Stimulated activated naive B cell treated with anti-CD40 and anti-IgM and Interleukin-4, amounts not matched to agents 10 μg/mL and 1 μg/mL and 100 μg/mL, for 72 hours (primary cell): ENCODE data around the gene ZNF804B.

ENCODE experiments used
- ATAC-seq, 2 donors: fragments of 150-1000 bp; cut with Tn5 transposase; replicated peaks; 2 replicates each; pipeline ENCODE4 v1.10.0; 2021; ENCODE audit warnings: moderate library complexity in 1 of 2
- DNase-seq: peaks from one replicate; pipeline ENCODE4 v3.0.0; 2021
- H3K27ac Mint-ChIP-seq: one replicate; pipeline ENCODE4 v1.8.0; 2022; ENCODE audit warnings: mild to moderate bottlenecking, mixed read lengths
- H3K27me3 Mint-ChIP-seq, 2 donors: one replicate each; pipeline ENCODE4 v1.8.0; 2022; ENCODE audit warnings: mixed read lengths in 2 of 2
- H3K36me3 Mint-ChIP-seq, 2 donors: one replicate each; pipeline ENCODE4 v1.8.0; 2022; ENCODE audit warnings: mixed read lengths in 2 of 2, mild to moderate bottlenecking in 1 of 2
- H3K4me1 Mint-ChIP-seq, 2 donors: one replicate each; pipeline ENCODE4 v1.8.0; 2022; ENCODE audit warnings: mixed read lengths in 2 of 2, mild to moderate bottlenecking in 1 of 2
- H3K4me3 Mint-ChIP-seq, 2 donors: one replicate each; pipeline ENCODE4 v1.8.0; 2022; ENCODE audit warnings: mild to moderate bottlenecking in 2 of 2, mixed read lengths in 2 of 2, moderate library complexity in 1 of 2
- H3K9me3 Mint-ChIP-seq, 2 donors: one replicate each; pipeline ENCODE4 v1.8.0; 2022; ENCODE audit warnings: mixed read lengths in 2 of 2, mild to moderate bottlenecking in 1 of 2

Gene ZNF804B

DNA sequence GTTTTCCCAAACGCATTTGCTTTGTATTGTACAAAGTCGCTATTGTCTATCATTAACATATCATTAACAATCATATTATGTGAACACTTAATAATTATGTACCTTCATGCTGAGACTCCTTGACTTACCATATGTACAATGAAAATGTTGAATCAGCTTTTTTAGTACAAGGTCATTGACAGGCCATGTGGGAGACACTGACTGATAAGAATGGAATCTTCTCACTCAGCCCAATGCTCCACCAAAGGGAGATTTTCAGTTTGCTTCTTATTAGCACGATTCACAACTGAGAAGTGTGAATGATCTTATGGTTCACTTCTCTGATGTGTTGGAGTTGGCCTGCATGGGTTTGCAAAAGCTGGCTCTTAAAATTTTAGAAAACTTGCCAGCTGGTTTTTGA lies 289.5 kb downstream of the ZNF804B start:
- Mint-ChIP-seq H3K27me3 (no peaks in the 10 kb centered on the region), H3K4me1 (no peaks in the 10 kb centered on the region), H3K9me3 (peaks cover 0 to 10% of the 10 kb centered on the region in 2 donors), H3K36me3 (no peaks in the 10 kb centered on the region), H3K27ac (no peak overlapping the region), H3K4me3 (no peak overlapping the region)
- no peak for ATAC-seq
- no peak for DNase-seq

DNA sequence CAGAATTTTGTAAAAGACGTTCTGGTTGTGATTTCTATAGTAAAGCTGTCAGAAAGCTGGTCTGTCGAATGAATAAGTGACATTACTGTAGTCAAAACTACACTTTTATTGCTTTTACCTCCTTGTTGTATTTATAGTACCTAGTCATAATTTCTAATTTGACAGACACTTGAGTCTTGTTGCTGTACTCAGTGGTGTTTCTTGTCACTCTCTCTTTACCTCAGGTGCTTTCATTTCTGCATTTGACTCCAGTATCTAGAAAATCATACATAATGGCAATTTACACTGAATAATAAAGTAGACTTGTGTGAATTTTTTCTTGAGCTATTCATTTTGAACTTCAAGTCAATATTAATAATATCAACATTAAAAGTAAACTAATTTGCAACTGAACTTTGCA lies 293.6 kb downstream of the ZNF804B start:
- ATAC-seq (no peak), DNase-seq (no peak)
- H3K36me3 Mint-ChIP-seq: no peaks in the 10 kb centered on the region
- peaks cover 0 to 2% of the 10 kb centered on the region in 2 donors for H3K9me3 Mint-ChIP-seq
- no peak overlapping the region for H3K4me3 Mint-ChIP-seq
- H3K4me1 Mint-ChIP-seq: no peaks in the 10 kb centered on the region
- H3K27ac Mint-ChIP-seq: no peak overlapping the region
- H3K27me3 Mint-ChIP-seq: no peaks in the 10 kb centered on the region

DNA sequence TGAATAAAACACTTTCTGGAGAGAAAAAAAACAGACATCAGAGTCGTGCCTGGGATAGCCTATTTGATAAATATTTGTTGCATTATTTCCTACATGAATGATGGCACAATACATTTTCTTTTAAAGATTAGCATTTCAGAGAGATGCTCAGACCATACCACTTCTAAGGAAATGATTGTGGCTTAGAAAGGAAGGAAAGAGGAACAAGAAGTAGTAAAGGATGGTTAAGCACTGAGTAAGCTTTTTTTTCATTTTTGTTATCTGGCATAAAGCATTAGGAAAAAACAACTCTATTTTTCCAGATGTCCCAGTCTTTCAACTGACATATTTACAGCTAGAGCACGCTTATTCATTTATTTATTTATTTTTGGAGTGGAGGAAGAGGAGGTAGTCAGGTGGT lies 294.9 kb downstream of the ZNF804B start:
- Mint-ChIP-seq H3K27ac (no peak overlapping the region), H3K27me3 (no peaks in the 10 kb centered on the region), H3K36me3 (no peaks in the 10 kb centered on the region), H3K4me3 (no peak overlapping the region), H3K9me3 (peaks cover 0 to 2% of the 10 kb centered on the region in 2 donors), H3K4me1 (no peaks in the 10 kb centered on the region)
- ATAC-seq (peak in 1 of 2 donors; percentile 60), DNase-seq (no peak)

DNA sequence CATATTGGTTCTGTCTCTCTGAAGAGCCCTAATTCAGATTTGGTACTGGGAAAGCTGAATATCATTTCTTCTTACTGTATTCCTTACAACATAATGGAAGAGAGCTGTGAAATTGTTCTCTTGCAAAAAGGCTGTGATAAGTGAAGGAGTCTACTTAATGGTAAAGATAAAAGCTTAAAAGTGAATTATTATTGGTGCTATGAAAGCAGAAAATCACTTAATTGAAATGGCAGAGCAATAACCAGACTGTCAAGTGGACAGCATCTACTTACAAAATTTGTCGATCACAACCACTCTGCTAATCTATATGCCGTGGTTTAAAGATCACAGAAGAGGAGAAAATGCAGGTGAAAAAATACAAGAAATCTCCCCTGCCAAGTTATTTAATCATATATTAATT lies 300.7 kb downstream of the ZNF804B start:
- peaks cover 0 to 1% of the 10 kb centered on the region in 2 donors for H3K9me3 Mint-ChIP-seq
- no peaks in the 10 kb centered on the region for H3K27me3 Mint-ChIP-seq
- no peak overlapping the region for H3K27ac Mint-ChIP-seq
- H3K36me3 Mint-ChIP-seq: no peaks in the 10 kb centered on the region
- no peak for ATAC-seq
- no peaks in the 10 kb centered on the region for H3K4me1 Mint-ChIP-seq
- H3K4me3 Mint-ChIP-seq: no peak overlapping the region
- DNase-seq: no peak

DNA sequence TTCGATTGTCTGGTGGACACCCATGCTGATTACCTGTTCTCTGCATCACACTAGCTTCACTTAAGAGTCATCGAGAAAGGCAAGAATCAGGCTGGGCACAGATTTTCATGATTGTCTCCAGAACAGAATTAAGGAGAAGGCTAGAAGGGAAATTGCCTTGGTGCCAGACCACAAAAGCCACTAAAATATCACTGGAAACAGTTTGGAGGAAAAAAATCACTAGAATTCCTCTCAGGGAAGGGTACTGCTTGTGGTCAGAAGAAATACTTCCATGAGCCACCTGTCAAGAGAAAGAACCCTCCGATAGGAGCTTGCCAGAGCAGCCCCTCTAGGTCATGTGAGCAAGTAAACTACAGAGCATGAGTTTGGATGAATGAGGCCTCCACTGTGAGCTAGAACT lies 305.3 kb downstream of the ZNF804B start:
- Mint-ChIP-seq H3K36me3 (no peaks in the 10 kb centered on the region), H3K27ac (no peak overlapping the region), H3K27me3 (no peaks in the 10 kb centered on the region), H3K4me1 (no peaks in the 10 kb centered on the region), H3K4me3 (no peak overlapping the region), H3K9me3 (peaks cover 0 to 1% of the 10 kb centered on the region in 2 donors)
- DNase-seq: no peak
- no peak for ATAC-seq

DNA sequence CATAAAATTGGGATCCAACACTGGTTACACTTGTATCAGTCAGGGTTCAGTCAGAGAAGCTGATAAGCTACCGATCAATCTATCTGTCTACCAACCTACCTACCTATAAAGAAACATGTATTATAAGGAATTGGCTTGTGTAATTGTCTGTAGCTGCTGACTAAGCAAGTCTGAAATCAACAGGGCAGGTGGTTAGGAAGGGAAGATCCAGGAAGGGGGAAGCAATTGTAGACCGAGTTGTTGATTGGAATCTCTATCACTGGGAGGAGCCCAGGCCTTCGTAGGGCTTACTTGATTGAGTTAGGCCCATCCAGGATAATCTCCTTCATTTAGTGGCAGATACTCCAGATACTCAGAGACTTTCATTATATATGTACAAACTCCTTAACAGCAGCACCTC lies 307.5 kb downstream of the ZNF804B start:
- H3K27ac Mint-ChIP-seq: no peak overlapping the region
- H3K4me3 Mint-ChIP-seq: no peak overlapping the region
- no peaks in the 10 kb centered on the region for H3K27me3 Mint-ChIP-seq
- no peaks in the 10 kb centered on the region for H3K36me3 Mint-ChIP-seq
- H3K9me3 Mint-ChIP-seq: peaks cover 0 to 1% of the 10 kb centered on the region in 2 donors
- no peaks in the 10 kb centered on the region for H3K4me1 Mint-ChIP-seq
- ATAC-seq (no peak), DNase-seq (no peak)

DNA sequence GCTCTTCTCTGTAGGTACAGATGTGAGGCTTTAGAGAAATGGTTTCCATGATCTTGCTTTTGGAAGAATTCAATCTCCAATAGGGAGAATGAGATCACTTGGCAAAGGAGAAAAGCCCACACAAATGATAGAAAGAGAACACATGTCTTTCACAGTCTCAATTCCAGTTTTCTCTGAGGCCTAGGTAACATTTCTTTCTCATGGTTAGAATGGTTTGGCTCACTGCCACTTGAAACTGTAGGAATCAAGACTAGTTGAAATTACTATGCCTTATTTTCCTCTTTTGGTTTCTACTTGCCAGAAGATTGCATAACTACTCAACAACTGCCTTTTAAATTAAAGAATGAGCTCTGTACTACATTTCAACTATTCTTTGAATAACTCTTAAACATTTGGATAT lies 312.6 kb downstream of the ZNF804B start:
- Mint-ChIP-seq H3K4me1 (no peaks in the 10 kb centered on the region), H3K9me3 (peaks cover 7 to 9% of the 10 kb centered on the region in 2 donors), H3K27me3 (no peaks in the 10 kb centered on the region), H3K27ac (no peak overlapping the region), H3K4me3 (no peak overlapping the region), H3K36me3 (no peaks in the 10 kb centered on the region)
- DNase-seq (no peak), ATAC-seq (no peak)

DNA sequence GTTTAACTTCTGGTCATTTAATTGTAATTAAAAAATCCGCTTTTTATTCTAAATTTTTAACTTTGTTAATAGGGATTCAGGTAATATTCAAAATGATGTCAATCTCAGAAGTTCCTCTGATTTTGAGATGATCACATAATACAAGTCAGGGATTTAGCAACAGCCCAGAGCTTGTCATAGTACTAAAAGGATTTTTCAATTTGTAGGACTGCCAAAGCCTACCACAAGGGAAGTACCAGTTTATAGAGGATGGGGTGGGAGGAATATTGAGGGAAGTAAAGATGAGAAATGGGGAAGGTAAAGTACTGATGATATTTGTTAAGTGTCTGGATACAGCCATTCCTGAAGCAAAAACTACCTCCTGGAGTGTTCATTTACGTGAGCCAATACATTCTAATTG lies 314.3 kb downstream of the ZNF804B start:
- Mint-ChIP-seq H3K27me3 (no peaks in the 10 kb centered on the region), H3K36me3 (no peaks in the 10 kb centered on the region), H3K4me1 (no peaks in the 10 kb centered on the region), H3K4me3 (no peak overlapping the region), H3K27ac (no peak overlapping the region), H3K9me3 (peaks cover 7 to 9% of the 10 kb centered on the region in 2 donors)
- no peak for ATAC-seq
- DNase-seq: no peak

DNA sequence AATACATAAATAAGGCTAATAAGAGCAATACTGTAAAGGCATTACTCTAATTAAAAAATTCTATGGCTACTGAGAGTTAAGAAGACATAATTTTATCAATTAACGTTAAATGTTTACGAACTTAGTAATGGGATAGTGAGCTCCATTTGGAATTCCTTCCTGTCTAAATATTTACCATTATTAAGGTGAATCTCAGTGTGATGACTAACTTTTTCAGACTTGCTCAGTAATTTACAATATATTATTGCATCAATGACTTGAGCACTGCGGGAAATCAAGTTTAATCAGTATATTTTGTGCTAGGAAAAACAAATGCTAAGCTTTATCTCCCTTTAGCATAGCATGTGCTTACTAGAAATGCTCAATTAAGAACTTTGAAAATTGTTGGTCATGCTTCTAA lies 318.5 kb downstream of the ZNF804B start:
- Mint-ChIP-seq H3K36me3 (no peaks in the 10 kb centered on the region), H3K4me1 (no peaks in the 10 kb centered on the region), H3K4me3 (no peak overlapping the region), H3K27me3 (no peaks in the 10 kb centered on the region), H3K9me3 (peaks cover 7 to 9% of the 10 kb centered on the region in 2 donors), H3K27ac (no peak overlapping the region)
- ATAC-seq (no peak), DNase-seq (no peak)

DNA sequence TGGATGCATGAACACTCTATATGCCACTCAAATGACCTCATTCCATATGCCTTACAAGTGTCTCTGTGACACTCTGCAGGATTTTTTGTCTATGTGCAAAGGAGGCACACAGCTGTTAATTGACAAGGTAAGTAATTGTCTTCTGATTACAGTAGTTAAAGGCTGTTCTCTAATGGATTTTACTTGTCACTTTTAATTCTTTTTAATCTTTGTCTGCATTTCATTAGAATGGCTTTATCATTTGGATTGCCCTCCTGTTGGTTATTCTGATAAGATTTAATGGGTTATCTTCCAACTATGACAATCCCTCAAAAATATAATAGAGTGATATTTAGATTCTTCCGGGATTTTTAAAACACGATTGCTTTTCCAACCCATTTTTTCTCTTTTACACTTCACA lies 326.1 kb downstream of the ZNF804B start:
- H3K9me3 Mint-ChIP-seq: no peaks in the 10 kb centered on the region
- no peaks in the 10 kb centered on the region for H3K27me3 Mint-ChIP-seq
- H3K4me1 Mint-ChIP-seq: no peaks in the 10 kb centered on the region
- H3K4me3 Mint-ChIP-seq: no peak overlapping the region
- no peak overlapping the region for H3K27ac Mint-ChIP-seq
- ATAC-seq (no peak), DNase-seq (no peak)
- H3K36me3 Mint-ChIP-seq: no peaks in the 10 kb centered on the region

DNA sequence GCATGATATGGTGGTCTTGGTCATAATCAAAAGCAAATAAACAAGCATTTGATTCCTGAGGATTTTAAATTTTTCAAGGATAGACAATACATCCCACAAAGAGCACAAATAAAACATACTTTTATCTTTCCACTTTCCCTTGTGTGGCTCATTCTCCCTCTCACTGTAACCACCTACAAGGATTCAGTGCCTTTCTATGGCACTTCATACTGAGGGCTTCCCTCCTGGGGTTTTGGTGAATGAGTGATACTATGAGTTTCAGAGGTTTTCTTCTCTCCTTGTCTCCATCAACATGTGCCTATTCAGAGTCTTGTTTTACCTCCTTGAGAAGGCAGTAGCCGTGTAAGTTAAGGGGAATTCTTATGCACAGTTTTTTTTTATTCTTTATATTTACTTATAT lies 332.1 kb downstream of the ZNF804B start:
- no peak overlapping the region for H3K4me3 Mint-ChIP-seq
- ATAC-seq (no peak), DNase-seq (no peak)
- H3K36me3 Mint-ChIP-seq: no peaks in the 10 kb centered on the region
- H3K27ac Mint-ChIP-seq: no peak overlapping the region
- H3K4me1 Mint-ChIP-seq: no peaks in the 10 kb centered on the region
- H3K27me3 Mint-ChIP-seq: no peaks in the 10 kb centered on the region
- H3K9me3 Mint-ChIP-seq: no peaks in the 10 kb centered on the region

DNA sequence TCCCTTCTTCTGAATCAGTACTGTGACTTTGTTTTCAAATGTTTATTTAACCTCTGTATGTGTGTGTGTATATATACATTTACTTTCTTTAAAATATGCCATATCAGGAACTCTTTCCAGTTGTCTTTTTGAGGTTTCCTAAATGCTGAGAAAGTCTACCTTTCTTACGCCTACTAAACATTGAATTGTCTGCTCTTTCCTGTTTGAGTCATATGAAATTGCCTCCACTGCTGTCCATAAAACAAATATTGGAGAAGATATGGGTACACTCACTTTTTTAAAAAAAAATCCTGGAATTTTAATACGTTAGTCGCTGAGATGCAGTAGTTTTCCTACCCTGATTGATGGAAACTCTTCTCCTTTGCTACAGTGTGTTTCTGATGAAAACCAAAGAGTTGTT lies 334.8 kb downstream of the ZNF804B start:
- H3K27ac Mint-ChIP-seq: no peak overlapping the region
- H3K27me3 Mint-ChIP-seq: no peaks in the 10 kb centered on the region
- no peak overlapping the region for H3K4me3 Mint-ChIP-seq
- H3K36me3 Mint-ChIP-seq: no peaks in the 10 kb centered on the region
- DNase-seq (no peak), ATAC-seq (no peak)
- no peaks in the 10 kb centered on the region for H3K9me3 Mint-ChIP-seq
- H3K4me1 Mint-ChIP-seq: no peaks in the 10 kb centered on the region

DNA sequence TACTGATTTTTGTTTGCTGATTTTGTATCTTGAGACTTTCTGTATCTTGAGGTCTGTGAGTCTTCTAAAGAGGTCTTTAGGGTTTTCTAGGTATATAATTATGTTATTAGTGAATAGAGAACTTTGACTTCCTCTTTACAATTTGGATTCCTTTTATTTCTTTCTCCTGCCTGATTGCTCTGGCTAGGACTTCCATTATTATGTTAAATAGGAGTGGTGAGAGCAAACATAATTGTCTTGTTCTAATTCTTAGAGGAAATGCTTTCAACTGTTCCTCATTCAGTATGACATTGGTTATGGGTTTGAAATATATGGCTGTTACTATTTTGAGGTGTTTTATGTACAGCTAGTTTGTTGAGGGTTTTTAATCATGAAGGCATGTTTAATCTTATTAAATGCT lies 344.1 kb downstream of the ZNF804B start:
- DNase-seq (no peak), ATAC-seq (no peak)
- H3K27me3 Mint-ChIP-seq: no peaks in the 10 kb centered on the region

DNA sequence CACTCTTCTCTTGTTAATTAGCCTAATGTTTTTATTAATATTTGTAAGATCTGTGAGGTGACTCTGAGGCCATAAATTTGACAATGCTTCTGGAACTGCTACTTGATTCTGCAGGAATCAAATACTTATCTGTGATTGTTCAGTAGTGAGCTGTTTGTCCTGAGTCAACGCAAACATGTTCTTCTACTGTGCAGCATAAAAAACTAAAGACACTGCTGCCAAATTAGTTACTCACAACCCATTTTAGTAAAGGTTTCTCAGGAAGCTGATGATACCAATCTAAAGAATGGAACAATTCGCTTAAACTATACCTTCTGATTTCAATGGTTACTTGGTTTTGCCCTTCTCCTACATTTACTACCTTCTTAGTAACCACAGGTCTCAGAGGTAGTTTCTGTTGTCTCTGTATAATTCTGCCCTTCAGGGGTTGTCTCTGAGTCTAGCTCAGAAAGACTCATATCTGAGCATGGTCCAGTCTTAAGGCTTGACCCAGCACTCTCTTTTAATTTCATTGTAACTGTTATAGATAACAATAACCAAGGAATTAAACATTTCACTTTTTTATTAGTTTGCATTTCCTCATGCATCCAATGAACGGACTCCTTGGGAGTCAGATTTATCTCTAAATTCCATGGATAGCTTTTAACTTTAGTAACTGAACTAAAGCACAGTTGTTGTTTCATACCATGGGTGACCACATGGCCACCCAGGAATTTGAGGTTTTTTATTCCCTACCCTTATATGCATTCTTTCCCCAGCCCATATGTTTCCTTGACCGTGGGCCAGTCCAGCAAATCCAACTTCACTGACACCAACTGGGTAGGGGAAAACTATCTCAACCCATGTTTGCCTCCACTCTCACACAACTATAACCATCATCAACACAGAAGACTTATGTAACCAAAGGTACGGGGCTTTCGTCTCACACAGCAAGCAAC lies 345.5 kb downstream of the ZNF804B start:
- H3K36me3 Mint-ChIP-seq: no peaks in the 10 kb centered on the region
- H3K27me3 Mint-ChIP-seq: no peaks in the 10 kb centered on the region
- no peak overlapping the region for H3K4me3 Mint-ChIP-seq
- DNase-seq: no peak
- no peak for ATAC-seq
- H3K9me3 Mint-ChIP-seq: peaks cover 0 to 5% of the 10 kb centered on the region in 2 donors
- H3K27ac Mint-ChIP-seq: no peak overlapping the region
- H3K4me1 Mint-ChIP-seq: no peaks in the 10 kb centered on the region

More for the DNA sequence above, 344.1 kb downstream of the ZNF804B start:
- no peak overlapping the region for H3K27ac Mint-ChIP-seq
- H3K4me1 Mint-ChIP-seq: no peaks in the 10 kb centered on the region
- peaks cover 0 to 5% of the 10 kb centered on the region in 2 donors for H3K9me3 Mint-ChIP-seq
- no peaks in the 10 kb centered on the region for H3K36me3 Mint-ChIP-seq
- no peak overlapping the region for H3K4me3 Mint-ChIP-seq

DNA sequence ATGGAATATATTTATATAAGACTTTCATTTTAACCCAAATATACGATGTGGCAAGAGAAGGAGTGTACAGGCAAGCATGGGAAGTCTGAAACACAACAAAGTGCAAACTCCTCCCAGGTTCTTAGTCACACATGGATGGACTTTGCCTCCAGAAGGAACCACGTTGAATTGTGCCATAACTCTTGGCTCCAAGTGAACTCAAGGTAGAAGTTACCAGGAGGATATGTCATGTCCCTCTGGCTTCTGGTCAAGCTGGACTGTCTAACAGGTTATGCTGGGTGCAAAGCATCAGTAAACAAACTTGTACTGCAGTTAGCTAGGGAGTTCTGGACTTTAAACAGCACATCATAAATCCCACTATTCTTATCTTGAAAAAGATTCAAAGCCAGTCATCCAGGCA lies 364.4 kb downstream of the ZNF804B start:
- Mint-ChIP-seq H3K9me3 (no peaks in the 10 kb centered on the region), H3K4me1 (no peaks in the 10 kb centered on the region), H3K36me3 (no peaks in the 10 kb centered on the region), H3K27me3 (no peaks in the 10 kb centered on the region), H3K4me3 (no peak overlapping the region), H3K27ac (no peak overlapping the region)
- ATAC-seq (no peak), DNase-seq (no peak)
